CD14-positive monocyte (primary cell): Measurements from ENCODE around the gene PKLR. TPM values are rescaled to one million over a fixed set of nuclear protein-coding genes. Genes with fewer than 3 reads are reported as not detected.

Experiments
- DNase-seq, 3 donors: peaks; one replicate each; pipeline ENCODE4 v3.0.0-alpha.2; 2011 to 2022
- H2AFZ ChIP-seq: 2 replicates; pipeline ENCODE4 v1.6.0; 2012; ENCODE audit warnings: mild to moderate bottlenecking, low read depth, low read length, inconsistent platforms; ENCODE audit not compliant: insufficient read depth, poor library complexity, severe bottlenecking
- H3K27ac ChIP-seq, 2 donors: 1 replicate in 1 of 2; 2 replicates in 1 of 2; pipeline ENCODE4 v1.5.1; 2012 to 2013; ENCODE audit warnings: low read length in 2 of 2, control low read depth in 1 of 2, inconsistent platforms in 1 of 2, low read depth in 1 of 2, mild to moderate bottlenecking in 1 of 2
- H3K27me3 ChIP-seq, 2 donors: one replicate each; pipeline versions ENCODE4 v1.6.0 to v1.6.1; 2011 to 2013; ENCODE audit warnings: low read length in 2 of 2; ENCODE audit not compliant: control insufficient read depth in 2 of 2, insufficient read depth in 2 of 2
- H3K36me3 ChIP-seq, 2 donors: replicated peaks in 1 of 2; 1 replicate in 1 of 2; 2 replicates in 1 of 2; pipeline versions ENCODE4 v1.5.1 to v1.6.1; 2012 to 2013; ENCODE audit warnings: low read length in 2 of 2, control low read depth in 1 of 2, inconsistent platforms in 1 of 2, mild to moderate bottlenecking in 1 of 2; ENCODE audit not compliant: insufficient read depth in 2 of 2, control insufficient read depth in 1 of 2
- H3K4me1 ChIP-seq, 2 donors: 1 replicate in 1 of 2; 2 replicates in 1 of 2; pipeline versions ENCODE4 v1.5.1 to v1.6.1; 2012 to 2013; ENCODE audit warnings: low read length in 2 of 2, control low read depth in 1 of 2, inconsistent platforms in 1 of 2, mild to moderate bottlenecking in 1 of 2, moderate library complexity in 1 of 2; ENCODE audit not compliant: insufficient read depth in 2 of 2, control insufficient read depth in 1 of 2
- H3K4me2 ChIP-seq: replicated peaks from 2 replicates; pipeline ENCODE3; 2012; ENCODE audit warnings: low read length, moderate library complexity, mild to moderate bottlenecking; ENCODE audit not compliant: poor library complexity, severe bottlenecking; ENCODE audit errors: extremely low read depth
- H3K4me3 ChIP-seq, 3 experiments: fragments of 200-600 bp in 1 of 3; sonication (generic) in 1 of 3; replicated peaks in 1 of 3; 1 replicate in 2 of 3; 2 replicates in 1 of 3; pipeline ENCODE4 v1.5.1; 2011 to 2013; ENCODE audit warnings: low read length in 3 of 3, mild to moderate bottlenecking in 3 of 3, control low read depth in 2 of 3, low read depth in 2 of 3, inconsistent platforms in 1 of 3, moderate library complexity in 1 of 3
- H3K79me2 ChIP-seq: 2 replicates; pipeline ENCODE4 v1.6.0; 2012; ENCODE audit warnings: mild to moderate bottlenecking, control low read depth, inconsistent platforms, low read length, moderate library complexity; ENCODE audit not compliant: insufficient read depth
- H3K9ac ChIP-seq: 2 replicates; pipeline ENCODE4 v1.6.0; 2017; ENCODE audit warnings: low read length, mild to moderate bottlenecking; ENCODE audit not compliant: insufficient read depth, poor library complexity, severe bottlenecking
- H3K9me3 ChIP-seq, 2 donors: replicated peaks in 1 of 2; 1 replicate in 1 of 2; 2 replicates in 1 of 2; pipeline versions ENCODE4 v1.5.1 to v1.6.1; 2012 to 2013; ENCODE audit warnings: low read length in 2 of 2, control low read depth in 1 of 2; ENCODE audit not compliant: control insufficient read depth in 1 of 2, insufficient read depth in 1 of 2
- H4K20me1 ChIP-seq: 2 replicates; pipeline ENCODE4 v1.6.0; 2012; ENCODE audit warnings: mild to moderate bottlenecking, low read length, control low read depth, moderate library complexity; ENCODE audit not compliant: insufficient read depth
- H3K27ac Mint-ChIP-seq, 7 donors: one replicate each; pipeline ENCODE4 v1.8.0; 2020; ENCODE audit warnings: mild to moderate bottlenecking in 7 of 7, mixed read lengths in 7 of 7, moderate library complexity in 6 of 7, inconsistent platforms in 2 of 7
- H3K27me3 Mint-ChIP-seq, 3 donors: one replicate each; pipeline ENCODE4 v1.8.0; 2021 to 2022; ENCODE audit warnings: low read depth in 3 of 3, mild to moderate bottlenecking in 3 of 3, mixed read lengths in 3 of 3, moderate library complexity in 3 of 3, inconsistent platforms in 1 of 3
- H3K36me3 Mint-ChIP-seq, 2 donors: one replicate each; pipeline ENCODE4 v1.8.0; 2020; ENCODE audit warnings: mixed read lengths in 2 of 2, inconsistent platforms in 1 of 2, mild to moderate bottlenecking in 1 of 2
- H3K4me1 Mint-ChIP-seq: one replicate; pipeline ENCODE4 v1.8.0; 2020; ENCODE audit warnings: mild to moderate bottlenecking, mixed read lengths
- H3K4me3 Mint-ChIP-seq, 2 donors: one replicate each; pipeline ENCODE4 v1.8.0; 2020; ENCODE audit warnings: mild to moderate bottlenecking in 2 of 2, mixed read lengths in 2 of 2, moderate library complexity in 1 of 2
- H3K9me3 Mint-ChIP-seq, 7 donors: one replicate each; pipeline ENCODE4 v1.8.0; 2020 to 2022; ENCODE audit warnings: mixed read lengths in 7 of 7, mild to moderate bottlenecking in 6 of 7, moderate library complexity in 6 of 7, inconsistent platforms in 2 of 7
- WGBS: methylation state at CpG from one replicate; pipeline ENCODE4 v1.1.5; 2013; ENCODE audit warnings: missing lambda C conversion rate; ENCODE audit not compliant: insufficient coverage; 5-methylcytosine and 5-hydroxymethylcytosine counted together
- intact Hi-C, 2 donors: fragments of 100-400 bp; cut with micrococcal nuclease; formaldehyde crosslinking; loops; one replicate each; pipeline versions ENCODE4 v1.15.0 to v1.15.1; 2023
- polyA plus RNA-seq, 3 donors: library from polyadenylated mRNA; depleted of rRNA in 1 of 3; unstranded in 2 of 3; stranded (reverse) in 1 of 3; fragments of 300-500 nt in 2 of 3; fragments of >200 nt in 1 of 3; fragmentation: Illumina TruSeq in 2 of 3; gene quantifications; 1 replicate in 2 of 3; 2 replicates in 1 of 3; pipeline ENCODE4 v1.2.3, GENCODE V29; 2012 to 2021
- TF ChIP-seq, protein P1 (sequence below): fragments of 200-600 bp; IDR thresholded peaks from one replicate; pipeline ENCODE4 v1.8.0; 2022; ENCODE audit warnings: antibody characterized with exemption, mild to moderate bottlenecking

Gene PKLR
- polyA plus RNA-seq, 3 donors, result 0.05 TPM; not detected in 2

DNA sequence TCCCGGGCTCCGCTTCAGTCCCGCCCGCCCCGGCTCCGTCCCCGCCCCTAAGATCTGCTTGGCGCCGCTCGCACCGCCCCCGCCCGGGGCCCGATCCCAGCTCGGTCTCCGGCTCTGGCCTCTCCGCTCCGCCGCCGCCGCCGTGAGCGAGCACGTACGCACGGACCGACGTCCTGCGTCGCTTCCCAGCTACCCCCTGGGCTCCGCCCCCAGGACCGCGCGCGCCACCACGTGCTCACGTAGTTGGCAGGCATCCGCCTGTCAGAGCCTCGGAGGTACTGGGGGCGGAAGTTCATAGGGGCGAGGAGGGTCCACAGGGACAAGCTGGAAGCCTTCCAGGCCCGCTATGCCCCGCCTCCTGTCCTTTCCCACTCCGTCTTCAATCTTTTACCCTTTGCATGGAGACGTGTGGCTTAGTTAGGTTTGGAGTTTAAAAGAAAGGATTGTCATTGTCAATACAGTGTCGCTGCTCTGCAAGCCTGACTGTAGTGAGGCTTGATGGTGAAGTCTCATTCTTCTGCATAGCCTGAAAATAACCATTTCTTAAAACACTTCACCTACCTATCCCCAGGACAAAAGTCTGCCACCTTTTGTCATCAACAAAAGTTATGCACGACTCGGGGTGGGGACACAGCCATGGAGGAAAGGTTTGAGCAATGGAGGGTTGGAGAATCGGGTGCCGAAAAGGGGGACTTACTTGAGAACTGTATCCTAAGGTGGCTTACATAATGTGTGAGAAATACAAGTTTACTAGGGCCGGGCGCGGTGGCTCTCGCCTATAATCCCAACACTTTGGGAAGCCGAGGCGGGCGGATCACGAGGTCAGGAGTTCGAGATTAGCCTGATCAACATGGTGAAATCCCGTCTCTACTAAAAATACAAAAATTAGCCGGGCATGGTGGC lies 27.6 kb downstream of the PKLR start, which contains the start of gene CLK2:
Gene CLK2 (minus strand): TSS at position 162 of the 903 bp plus-strand sequence. CDS start 2,527 bp downstream, outside the sequence.
- Mint-ChIP-seq H3K4me1 (peaks cover 31% of the 10 kb centered on the region), H3K4me3 (peak within 1 kb of the TSS; percentile 90 to 93), H3K36me3 (peaks cover 24 to 28% of the 10 kb centered on the region in 2 donors), H3K27ac (peak within 1 kb of the TSS; percentile 88 to 95 (median 91)), H3K27me3 (peaks cover 4 to 10% (median 9%) of the 10 kb centered on the region in 3 donors), H3K9me3 (no peaks in the 10 kb centered on the region)
- Histone ChIP-seq H3K79me2 (peaks cover 34% of the 10 kb centered on the region), H3K9ac (peak within 1 kb of the TSS; percentile 77), H3K4me3 (peak within 1 kb of the TSS; percentile 69 to 97 (median 83)), H3K27ac (peak within 1 kb of the TSS; percentile 46 to 80), H3K36me3 (peaks cover 22 to 27% of the 10 kb centered on the region in 2 donors), H4K20me1 (peaks cover 31% of the 10 kb centered on the region), H3K4me1 (peaks cover 30 to 42% of the 10 kb centered on the region in 2 donors), H3K4me2 (peak within 1 kb of the TSS; percentile 77), H3K9me3 (no peaks in the 10 kb centered on the region), H2AFZ (peak within 1 kb of the TSS; percentile 87), H3K27me3 (peaks cover 0 to 11% of the 10 kb centered on the region in 2 donors)
- DNase-seq, result peak; percentile 89 to 92 (median 90)
- TF ChIP-seq, protein P1, sequence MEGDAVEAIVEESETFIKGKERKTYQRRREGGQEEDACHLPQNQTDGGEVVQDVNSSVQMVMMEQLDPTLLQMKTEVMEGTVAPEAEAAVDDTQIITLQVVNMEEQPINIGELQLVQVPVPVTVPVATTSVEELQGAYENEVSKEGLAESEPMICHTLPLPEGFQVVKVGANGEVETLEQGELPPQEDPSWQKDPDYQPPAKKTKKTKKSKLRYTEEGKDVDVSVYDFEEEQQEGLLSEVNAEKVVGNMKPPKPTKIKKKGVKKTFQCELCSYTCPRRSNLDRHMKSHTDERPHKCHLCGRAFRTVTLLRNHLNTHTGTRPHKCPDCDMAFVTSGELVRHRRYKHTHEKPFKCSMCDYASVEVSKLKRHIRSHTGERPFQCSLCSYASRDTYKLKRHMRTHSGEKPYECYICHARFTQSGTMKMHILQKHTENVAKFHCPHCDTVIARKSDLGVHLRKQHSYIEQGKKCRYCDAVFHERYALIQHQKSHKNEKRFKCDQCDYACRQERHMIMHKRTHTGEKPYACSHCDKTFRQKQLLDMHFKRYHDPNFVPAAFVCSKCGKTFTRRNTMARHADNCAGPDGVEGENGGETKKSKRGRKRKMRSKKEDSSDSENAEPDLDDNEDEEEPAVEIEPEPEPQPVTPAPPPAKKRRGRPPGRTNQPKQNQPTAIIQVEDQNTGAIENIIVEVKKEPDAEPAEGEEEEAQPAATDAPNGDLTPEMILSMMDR, result no peak
- intact Hi-C loops, result no loop called here
- whole genome bisulfite sequencing, result 14% methylated on average over 42 of the region's 61 CpGs

DNA sequence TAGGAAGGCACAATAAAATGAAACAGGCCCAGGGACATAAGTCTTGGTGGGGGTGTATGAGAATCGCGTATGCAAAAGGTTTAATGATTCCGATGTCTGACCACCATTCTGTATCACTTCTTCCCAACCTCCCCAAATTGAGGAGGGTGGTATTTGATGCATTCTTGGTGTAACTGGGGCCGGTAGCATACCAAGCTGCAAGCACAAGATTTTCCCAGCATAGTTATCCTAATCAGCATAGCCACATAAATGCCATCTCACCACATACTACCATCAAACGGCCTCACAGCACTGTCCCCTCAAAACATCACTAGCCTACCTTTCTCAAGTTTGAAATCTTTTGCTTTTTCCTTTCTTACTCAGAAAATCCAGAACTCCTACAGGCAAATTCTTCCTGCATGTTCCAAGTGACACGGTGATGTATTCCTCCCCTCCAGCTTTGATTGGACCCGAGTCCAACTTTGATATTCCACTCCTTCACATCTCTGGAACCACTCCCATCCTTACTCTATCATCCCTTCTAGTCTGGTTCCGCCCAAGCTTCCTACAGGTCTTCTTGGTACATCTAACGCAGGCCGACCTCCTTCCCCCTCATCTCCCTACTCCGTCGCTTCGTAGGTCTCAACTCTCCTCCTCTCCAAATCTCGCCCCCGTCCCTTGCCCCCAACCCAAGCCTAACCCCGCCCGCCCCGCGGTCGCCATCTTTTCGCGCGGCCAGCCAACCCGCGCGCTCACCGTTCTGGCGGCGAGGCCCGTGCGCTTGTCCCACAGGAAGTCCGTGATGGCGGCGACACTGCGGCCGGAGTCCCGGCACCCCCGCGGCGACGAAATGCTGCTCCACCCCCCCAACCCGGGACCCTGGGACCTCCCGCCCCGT lies 28.5 kb downstream of the PKLR start:
- peaks cover 31 to 36% of the 10 kb centered on the region in 2 donors for H3K36me3 ChIP-seq
- no peaks in the 10 kb centered on the region for H3K9me3 ChIP-seq
- peak overlapping the region; percentile 87 for H2AFZ ChIP-seq
- peak in 2 of 3 donors; percentile 42 to 46 for DNase-seq
- H3K27me3 ChIP-seq, result peaks cover 0 to 2% of the 10 kb centered on the region in 2 donors
- H3K9ac ChIP-seq, result peak overlapping the region; percentile 77
- intact Hi-C loops, result no loop called here
- H3K27ac ChIP-seq, result peak overlapping the region; percentile 46 to 80
- peaks cover 23 to 34% of the 10 kb centered on the region in 2 donors for H3K4me1 ChIP-seq
- H3K27me3 Mint-ChIP-seq, result peaks cover 0 to 2% (median 2%) of the 10 kb centered on the region in 3 donors
- no peaks in the 10 kb centered on the region for H3K9me3 Mint-ChIP-seq
- H3K36me3 Mint-ChIP-seq, result peaks cover 32 to 37% of the 10 kb centered on the region in 2 donors
- peaks cover 34% of the 10 kb centered on the region for H3K79me2 ChIP-seq
- 0% methylated on average over 37 of the region's 44 CpGs for WGBS
- H3K4me3 Mint-ChIP-seq, result peak overlapping the region; percentile 90 to 93
- H3K4me1 Mint-ChIP-seq, result peaks cover 23% of the 10 kb centered on the region
- peak overlapping the region; percentile 77 for H3K4me2 ChIP-seq
- H3K4me3 ChIP-seq, result peak overlapping the region; percentile 69 to 97 (median 83)
- peak overlapping the region; percentile 78 to 95 (median 91) for H3K27ac Mint-ChIP-seq
- peaks cover 40% of the 10 kb centered on the region for H4K20me1 ChIP-seq
- TF ChIP-seq, protein P1, result no peak
